GM12801 (cell line): ENCODE results near the gene KRIT1.

Experiments used
- CTCF ChIP-seq: IDR thresholded peaks from one replicate; pipeline ENCODE4 v1.5.1; 2011; ENCODE audit warnings: control low read depth; ENCODE audit not compliant: insufficient read length; ENCODE audit errors: extremely low read depth

KRIT1 gene

GRCh38 chr7:92206672-92207071, 39.0 kb downstream of the KRIT1 start:
- no peak for TF ChIP-seq CTCF

GRCh38 chr7:92205987-92206386, 39.7 kb downstream of the KRIT1 start:
- no peak for TF ChIP-seq CTCF

- TF ChIP-seq CTCF, result no peak
Measured at GRCh38 chr7:92200791-92201190, 44.9 kb downstream of the KRIT1 start.

GRCh38 chr7:92192326-92192725, 53.4 kb downstream of the KRIT1 start:
- no peak for TF ChIP-seq CTCF

DNA sequence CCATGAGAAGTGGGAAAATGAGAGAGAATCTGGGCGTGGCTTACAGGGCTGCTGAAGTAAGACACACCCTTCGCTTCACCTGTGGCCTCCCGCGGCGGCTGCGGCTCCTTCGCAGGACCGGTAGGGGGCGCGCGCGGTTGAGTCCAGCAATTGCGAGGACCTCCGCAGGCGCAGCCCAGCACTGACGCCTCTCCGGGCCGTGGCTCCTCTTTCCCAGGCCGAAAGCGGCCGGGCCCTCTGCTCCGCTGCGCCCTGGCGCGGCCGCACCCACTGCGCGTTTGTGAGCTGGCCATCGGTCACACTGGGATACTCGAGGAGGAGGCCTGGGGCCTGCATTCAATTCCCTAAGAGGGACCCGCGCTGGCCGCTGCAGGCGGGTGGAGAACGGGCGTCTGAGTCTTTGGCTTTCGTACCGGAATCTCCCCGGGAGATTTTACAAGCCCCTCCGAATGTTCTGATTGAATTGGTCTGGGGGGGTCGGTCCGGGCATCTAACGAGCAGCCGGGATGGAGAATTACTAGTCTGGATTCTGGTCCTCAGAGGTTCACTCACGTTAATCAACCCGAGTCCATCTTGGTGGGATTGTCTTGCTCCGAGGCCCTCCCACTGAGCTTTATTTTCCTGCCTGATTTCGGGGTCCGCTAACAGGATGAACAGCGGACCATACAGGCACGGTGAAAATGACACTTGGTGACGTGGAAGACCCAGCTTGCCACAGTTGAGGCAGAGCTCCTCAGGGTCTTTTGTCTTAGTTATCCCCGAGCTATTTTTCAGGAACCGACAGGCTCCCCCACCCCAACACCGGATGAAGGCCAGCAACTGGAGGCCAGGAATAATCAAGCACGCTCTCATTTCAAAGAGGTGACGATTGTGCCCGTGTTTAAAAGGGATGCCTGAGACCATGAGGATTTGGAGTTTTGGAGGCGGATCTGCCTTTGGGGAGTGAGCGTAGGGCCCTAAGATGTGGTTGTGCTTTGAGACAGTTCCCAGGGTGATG, 66.5 kb downstream of the KRIT1 start, which contains the start of gene LRRD1:
TSS of gene LRRD1 (minus strand) at position 215 of the 997 bp plus-strand sequence. CDS start 13,940 bp downstream, outside the sequence.
- no peak for TF ChIP-seq CTCF

GRCh38 chr7:92177362-92177761, 68.4 kb downstream of the KRIT1 start:
- no peak for TF ChIP-seq CTCF

DNA sequence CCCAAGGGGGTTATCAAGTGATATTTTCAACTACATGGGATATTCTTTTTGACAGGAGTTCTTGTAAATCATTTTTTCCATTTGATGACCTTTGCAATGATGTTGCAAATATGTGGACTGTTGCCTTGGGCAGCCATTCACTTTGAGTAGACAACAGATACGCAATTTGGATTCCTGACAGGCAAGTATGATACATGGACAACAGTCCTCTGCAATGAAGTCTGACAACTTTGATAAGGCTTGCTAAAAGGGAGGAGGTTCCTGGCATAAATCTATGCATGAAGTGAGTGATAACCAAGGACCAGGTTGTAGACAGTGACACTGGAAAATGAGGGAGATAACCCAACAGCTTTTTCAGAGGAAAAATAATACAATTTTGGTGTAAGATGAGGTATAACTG, 84.4 kb downstream of the KRIT1 start:
- no peak for TF ChIP-seq CTCF
